Measurements from ENCODE around the gene PDGFRB. TPM values are rescaled to one million over a fixed set of nuclear protein-coding genes. Genes with fewer than 3 reads are reported as not detected.

The PDGFRB gene
- total RNA-seq, 4 donors from 2014 or later = 148 to 225 (median 191) TPM

DNA sequence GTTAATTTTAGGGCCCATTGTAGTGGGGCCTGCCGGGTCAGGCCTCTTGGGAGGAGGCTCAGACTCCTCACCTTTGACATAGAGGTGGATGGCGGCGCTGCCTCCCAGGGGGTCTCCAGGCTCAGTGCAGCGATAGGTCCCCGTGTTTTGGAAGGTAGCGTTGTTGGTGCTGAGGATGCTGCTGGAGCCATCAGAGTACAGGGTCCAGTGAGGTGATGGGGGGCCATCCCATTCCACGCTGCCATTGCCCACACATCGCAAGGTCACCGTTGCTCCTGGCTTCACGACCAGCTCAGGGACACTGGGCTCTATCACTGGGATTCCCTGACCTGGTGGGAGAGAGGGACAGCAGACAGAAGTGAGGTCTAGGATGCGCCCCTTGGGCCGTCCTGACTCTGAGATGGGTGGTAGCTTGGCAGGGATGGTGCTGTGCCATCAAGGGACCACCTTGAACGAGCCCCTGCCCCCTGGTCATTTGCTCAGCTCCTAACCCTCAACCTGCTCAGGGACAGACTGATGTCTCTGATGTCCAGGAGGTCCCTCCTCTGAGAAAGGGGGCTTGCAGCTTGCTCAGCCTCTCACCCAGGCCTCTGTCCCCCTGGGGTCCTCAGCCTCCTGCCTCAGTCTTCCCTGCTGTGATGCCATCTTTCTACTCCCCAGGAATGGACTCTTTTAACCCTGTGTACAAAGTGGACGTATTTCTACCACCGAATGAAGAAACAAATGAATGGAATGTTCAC lies 74.8 kb downstream of the PDGFRB start:
- TF ChIP-seq, protein P1, sequence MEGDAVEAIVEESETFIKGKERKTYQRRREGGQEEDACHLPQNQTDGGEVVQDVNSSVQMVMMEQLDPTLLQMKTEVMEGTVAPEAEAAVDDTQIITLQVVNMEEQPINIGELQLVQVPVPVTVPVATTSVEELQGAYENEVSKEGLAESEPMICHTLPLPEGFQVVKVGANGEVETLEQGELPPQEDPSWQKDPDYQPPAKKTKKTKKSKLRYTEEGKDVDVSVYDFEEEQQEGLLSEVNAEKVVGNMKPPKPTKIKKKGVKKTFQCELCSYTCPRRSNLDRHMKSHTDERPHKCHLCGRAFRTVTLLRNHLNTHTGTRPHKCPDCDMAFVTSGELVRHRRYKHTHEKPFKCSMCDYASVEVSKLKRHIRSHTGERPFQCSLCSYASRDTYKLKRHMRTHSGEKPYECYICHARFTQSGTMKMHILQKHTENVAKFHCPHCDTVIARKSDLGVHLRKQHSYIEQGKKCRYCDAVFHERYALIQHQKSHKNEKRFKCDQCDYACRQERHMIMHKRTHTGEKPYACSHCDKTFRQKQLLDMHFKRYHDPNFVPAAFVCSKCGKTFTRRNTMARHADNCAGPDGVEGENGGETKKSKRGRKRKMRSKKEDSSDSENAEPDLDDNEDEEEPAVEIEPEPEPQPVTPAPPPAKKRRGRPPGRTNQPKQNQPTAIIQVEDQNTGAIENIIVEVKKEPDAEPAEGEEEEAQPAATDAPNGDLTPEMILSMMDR (IDR thresholded peaks at IDR 0.05; ENCODE audit: low read depth) = no peak

DNA sequence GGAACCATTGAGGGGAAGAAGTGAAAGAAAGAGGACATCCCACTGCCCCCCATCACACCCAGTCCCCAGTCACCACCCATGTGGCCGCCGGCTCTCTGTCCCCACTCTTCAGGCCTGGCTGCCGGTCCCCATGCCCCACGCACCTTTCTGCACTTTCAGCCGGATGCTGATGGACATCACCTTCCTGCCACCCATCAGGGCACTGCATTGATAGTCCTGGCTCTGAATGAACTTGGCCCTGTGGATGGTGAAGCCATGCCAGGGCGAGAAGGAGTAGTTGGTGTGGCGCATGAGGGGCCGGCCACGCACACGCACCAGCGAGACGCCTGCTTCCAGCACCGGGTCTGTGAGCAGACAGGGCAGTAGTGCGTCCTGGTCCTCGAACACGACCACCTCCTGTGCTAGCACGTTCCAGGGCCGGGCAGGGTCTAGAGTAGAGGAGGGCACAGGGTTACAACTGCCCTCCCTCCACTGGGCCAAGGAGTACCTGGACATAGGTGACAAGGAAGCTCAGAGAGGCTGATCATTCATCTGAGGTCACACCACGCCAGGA lies 75.7 kb downstream of the PDGFRB start:
- TF ChIP-seq, protein P1 (IDR thresholded peaks at IDR 0.05; ENCODE audit: low read depth) = no peak

DNA sequence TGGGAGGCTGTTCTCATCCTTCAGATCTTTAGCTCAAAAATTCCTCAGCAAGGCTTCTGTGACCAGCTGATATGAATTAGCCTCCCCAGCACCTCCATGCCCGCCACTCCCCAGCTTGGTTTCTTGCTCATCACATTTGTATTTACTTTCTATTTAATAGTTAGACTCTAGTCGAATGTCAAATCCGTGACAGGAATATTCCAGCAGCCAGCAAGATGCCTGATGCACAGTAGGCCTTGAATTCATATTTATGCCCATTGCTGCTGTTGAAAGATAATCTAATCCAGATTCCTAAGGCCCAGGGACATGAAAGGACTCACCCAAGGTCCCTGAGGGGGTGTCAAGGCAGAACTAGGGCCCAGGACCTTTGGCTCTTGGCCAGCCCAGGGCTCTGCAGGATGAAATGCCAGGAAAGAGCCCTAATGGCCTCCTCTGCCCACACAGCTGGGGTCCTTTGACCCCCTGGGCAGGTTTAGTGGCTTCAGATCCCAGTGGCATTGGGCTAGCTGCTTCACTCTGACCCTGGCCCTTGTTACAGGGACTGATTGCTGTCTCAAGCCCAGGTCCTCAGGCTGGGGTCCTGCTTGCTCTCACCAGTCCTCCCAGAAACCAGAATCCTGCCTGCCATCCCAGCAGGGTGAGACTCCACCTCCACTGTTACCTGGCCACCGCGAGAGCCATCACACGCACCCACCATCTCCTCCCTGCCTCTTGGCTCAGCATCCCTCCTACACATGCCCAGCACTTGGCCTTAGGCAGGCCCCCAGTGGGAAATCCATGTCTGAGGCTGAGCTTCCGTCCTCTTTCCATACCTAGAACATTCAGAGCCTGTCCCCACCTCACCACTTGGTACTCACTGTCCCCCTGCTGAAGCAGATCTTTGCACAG lies 76.6 kb downstream of the PDGFRB start:
- TF ChIP-seq, protein P1 (IDR thresholded peaks at IDR 0.05; ENCODE audit: low read depth) = no peak

DNA sequence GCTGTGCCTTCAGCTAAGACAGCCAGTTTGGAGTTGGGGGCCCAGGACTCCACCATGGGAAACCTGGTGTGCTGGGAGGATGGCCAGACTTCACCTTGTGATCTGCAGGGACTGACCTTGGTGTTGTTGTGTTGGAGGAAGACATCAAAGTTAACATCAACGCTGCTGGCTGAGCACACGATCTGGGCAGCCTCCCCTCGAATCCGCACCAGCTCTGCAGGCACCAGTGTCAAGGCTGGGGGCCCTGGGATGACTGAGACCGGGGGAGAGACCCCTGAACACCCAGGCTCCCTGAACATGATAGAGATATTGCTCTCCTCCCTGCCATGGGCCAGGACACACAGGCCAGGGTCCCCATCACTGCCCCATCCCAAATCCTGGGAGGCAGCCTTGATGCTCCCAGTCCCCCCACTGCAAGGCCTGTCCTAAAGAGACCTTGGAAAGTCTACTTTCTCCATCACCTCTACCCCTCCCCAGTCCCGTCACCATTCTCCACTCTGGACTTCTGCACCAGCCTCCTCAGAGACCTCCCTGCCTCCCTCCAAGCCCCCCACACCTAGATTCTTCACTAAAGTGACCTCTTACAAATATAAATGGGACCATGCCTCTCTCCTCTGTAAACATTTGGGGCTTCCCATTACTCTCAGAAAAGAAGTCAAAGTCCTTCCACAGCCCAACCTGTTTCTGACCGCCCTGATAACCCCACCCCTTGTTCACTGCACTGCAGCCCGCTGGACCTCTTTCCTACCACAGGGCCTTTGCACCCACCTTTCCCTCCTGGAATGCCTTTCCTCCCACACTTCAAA lies 77.4 kb downstream of the PDGFRB start:
- TF ChIP-seq, protein P1 (IDR thresholded peaks at IDR 0.05; ENCODE audit: low read depth) = no peak

DNA sequence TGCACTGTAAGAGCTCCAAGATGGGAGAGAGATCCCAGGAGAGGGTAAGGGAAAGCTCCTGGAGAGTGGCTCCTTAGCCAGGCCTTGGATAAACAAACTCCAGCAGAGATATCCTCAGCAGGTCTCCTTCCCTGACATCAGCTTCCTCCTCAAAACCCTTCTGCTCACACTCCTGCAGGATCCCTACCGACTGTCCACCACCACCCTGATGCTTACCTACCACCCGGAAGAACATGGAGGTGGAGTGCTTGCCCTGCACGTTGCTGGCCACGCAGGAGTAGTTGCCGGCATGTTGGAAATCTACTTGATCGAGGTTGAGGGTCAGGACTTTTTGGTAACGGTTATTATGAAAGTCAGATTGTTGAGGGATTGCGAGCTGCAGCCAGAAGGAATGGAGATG lies 78.6 kb downstream of the PDGFRB start:
- TF ChIP-seq, protein P1 (IDR thresholded peaks at IDR 0.05; ENCODE audit: low read depth) = no peak

DNA sequence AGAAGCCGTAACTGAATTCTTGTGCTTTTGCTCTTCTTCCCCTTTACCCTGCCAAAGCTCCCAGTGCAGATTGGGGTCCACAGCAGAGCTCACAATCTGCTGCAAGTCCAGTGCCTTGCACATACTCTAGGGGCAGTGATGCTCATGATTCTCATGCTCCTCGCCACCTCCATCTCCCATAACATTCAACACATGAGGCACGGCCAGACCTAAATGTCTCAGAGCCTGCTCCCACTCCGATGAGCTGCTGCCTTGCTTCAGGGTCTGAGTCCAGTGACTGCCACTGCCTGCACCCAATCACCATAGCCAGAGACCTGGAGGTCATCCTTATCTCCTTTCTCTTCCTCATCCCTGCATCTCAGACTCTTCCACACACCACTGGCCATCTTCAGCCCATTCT lies 79.8 kb downstream of the PDGFRB start:
- TF ChIP-seq, protein P1 (IDR thresholded peaks at IDR 0.05; ENCODE audit: low read depth) = no peak

All from subcutaneous adipose tissue (tissue), 4 donors.